HFF-Myc (cell line): Measurements from ENCODE around the gene TRMT1.

ENCODE experiments used
- DNase-seq: peaks from one replicate; pipeline ENCODE4 v3.0.0-alpha.2; 2011; ENCODE audit warnings: low read depth; ENCODE audit errors: extremely low read depth
- H3K4me3 ChIP-seq: replicated peaks from 2 replicates; pipeline ENCODE4 v1.5.1; 2011; ENCODE audit warnings: low read depth, mild to moderate bottlenecking, control low read depth, low read length
- CTCF ChIP-seq: IDR thresholded peaks from 2 replicates; pipeline ENCODE4 v1.5.1; 2012; ENCODE audit warnings: mild to moderate bottlenecking, low read depth, low read length, control low read depth; ENCODE audit errors: missing control alignments

Gene TRMT1

GRCh38 chr19:13078897-13079541 is 37.5 kb downstream of the TRMT1 start:
- no peak for TF ChIP-seq CTCF
- peak overlapping the region; percentile 15 for H3K4me3 ChIP-seq
- no peak for DNase-seq

- no peak overlapping the region for H3K4me3 ChIP-seq
- no peak for TF ChIP-seq CTCF
- no peak for DNase-seq
Observed at GRCh38 chr19:13078381-13078780, 38.2 kb downstream of the TRMT1 start.

- H3K4me3 ChIP-seq: no peak overlapping the region
- no peak for DNase-seq
- TF ChIP-seq CTCF: no peak
Observed at GRCh38 chr19:13077240-13077639, 39.3 kb downstream of the TRMT1 start.

DNA sequence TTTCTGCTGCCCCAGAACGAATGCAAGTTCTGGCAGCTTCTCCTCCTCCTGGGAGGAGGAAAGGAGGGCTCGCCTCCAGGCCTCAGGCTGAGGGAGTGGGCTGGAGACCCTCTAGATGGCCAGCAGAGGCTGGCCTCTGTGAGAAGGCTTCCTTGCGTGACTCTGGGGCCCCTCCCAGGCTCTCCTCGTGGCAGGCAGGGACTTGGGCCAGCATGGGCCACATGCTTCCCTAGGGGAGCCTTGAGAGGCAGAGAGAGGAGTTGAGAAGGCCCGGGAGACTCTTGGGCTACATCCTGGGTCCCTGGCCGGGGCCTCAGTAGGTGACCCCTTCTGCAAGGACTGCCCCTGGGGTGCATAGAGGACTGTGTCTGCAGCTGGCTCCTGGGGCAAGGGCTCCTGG is 39.8 kb downstream of the TRMT1 start:
- no peak overlapping the region for H3K4me3 ChIP-seq
- TF ChIP-seq CTCF: no peak
- DNase-seq: no peak

DNA sequence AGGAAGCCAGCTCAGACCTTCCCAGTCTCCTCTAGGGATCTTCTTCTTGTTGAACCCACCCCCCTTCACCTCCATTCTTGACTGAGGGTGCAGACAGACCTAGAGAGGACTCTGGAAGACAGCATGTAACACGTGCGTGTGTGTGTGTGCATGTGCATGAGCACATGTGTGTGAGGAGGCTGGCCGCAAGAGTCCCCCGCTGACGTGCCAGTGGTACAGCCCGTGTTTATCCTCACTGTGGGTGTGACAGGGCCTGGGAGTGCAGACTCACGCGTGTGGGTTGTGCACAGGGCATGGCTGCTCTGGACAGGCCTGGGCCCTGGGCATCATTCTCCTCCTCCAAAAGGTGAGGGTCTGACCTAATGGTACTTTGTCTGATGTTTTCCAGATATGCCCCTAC is 40.2 kb downstream of the TRMT1 start:
- H3K4me3 ChIP-seq: no peak overlapping the region
- TF ChIP-seq CTCF: no peak
- DNase-seq: no peak

DNA sequence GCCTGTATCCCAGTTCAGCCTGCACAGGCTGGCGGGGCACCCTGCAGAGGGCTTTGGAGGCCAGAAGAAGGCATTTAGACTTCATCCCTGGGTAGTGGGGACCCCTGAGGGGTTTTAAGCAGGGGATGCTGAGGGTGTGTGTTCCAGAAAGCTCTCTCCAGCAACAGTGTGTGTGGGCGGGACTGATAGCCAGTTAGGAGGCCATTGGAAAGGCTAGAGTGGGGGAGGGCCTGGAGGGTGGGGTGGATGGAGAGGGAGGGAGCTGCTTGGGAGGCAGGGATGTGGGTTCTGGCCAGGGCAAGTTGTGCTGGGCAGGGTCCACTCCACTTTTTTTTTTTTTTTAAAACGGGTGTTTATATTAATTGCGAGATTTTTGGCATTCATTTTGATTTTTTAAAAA is 42.2 kb downstream of the TRMT1 start:
- DNase-seq: no peak
- no peak overlapping the region for H3K4me3 ChIP-seq
- no peak for TF ChIP-seq CTCF

DNA sequence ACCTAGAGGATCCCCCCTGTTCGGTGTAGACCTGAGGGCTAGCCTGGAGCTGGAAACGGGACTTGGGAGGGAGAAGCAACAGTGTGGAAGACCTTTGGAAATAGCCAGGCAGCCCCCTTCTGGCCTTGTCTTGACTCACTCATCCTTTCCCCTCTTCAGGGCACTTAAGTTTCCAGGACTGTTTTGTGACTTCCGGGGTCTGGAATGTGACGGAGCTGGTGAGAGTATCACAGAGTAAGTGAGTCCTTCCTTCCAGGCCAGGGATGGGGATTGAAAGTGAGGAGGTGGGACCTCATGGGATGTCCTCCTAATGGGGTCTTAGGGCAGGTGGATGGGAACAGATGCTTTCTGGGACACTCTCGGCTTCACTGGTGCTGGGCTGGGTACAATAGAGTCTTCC is 43.3 kb downstream of the TRMT1 start:
- no peak for DNase-seq
- H3K4me3 ChIP-seq: no peak overlapping the region
- no peak for TF ChIP-seq CTCF
